Keratinocyte (primary cell): ENCODE results near the gene PXDN. TPM values are rescaled to one million over a fixed set of nuclear protein-coding genes. Genes with fewer than 3 reads are reported as not detected.

ENCODE experiments used
- DNase-seq: peaks from one replicate; pipeline ENCODE4 v3.0.0-alpha.2; 2011; ENCODE audit warnings: low read depth, missing footprints, low spot score
- FAIRE-seq: peaks from 2 replicates; lab custom pipeline; 2011; peaks lifted over from hg19 to GRCh38; lab: Jason Lieb, UNC
- H2AFZ ChIP-seq: 2 replicates; pipeline ENCODE4 v1.6.0; 2012; ENCODE audit warnings: low read length, control low read depth, inconsistent platforms; ENCODE audit not compliant: control insufficient read depth
- H3K27ac ChIP-seq: 2 replicates; pipeline ENCODE4 v1.5.1; 2011; ENCODE audit warnings: low read length; ENCODE audit not compliant: control insufficient read depth, insufficient read depth
- H3K27me3 ChIP-seq: 3 replicates; pipeline ENCODE4 v1.6.0; 2011; ENCODE audit warnings: low read length; ENCODE audit not compliant: control insufficient read depth, insufficient read depth; ENCODE audit errors: extremely low read depth
- H3K36me3 ChIP-seq, 2 experiments: 2 replicates in 1 of 2; 3 replicates in 1 of 2; pipeline ENCODE4 v1.5.1; 2011; ENCODE audit warnings: low read length in 2 of 2, mild to moderate bottlenecking in 1 of 2; ENCODE audit not compliant: control insufficient read depth in 2 of 2, insufficient read depth in 2 of 2; ENCODE audit errors: extremely low read depth in 1 of 2
- H3K4me1 ChIP-seq: 3 replicates; pipeline ENCODE4 v1.5.1; 2011; ENCODE audit warnings: low read length; ENCODE audit not compliant: control insufficient read depth, insufficient read depth; ENCODE audit errors: extremely low read depth
- H3K4me2 ChIP-seq: 3 replicates; pipeline ENCODE4 v1.6.0; 2011; ENCODE audit warnings: low read depth, low read length; ENCODE audit not compliant: control insufficient read depth, insufficient read depth; ENCODE audit errors: extremely low read depth
- H3K4me3 ChIP-seq, 3 experiments: fragments of 200-600 bp in 1 of 3; sonication (generic) in 1 of 3; 2 replicates in 2 of 3; 3 replicates in 1 of 3; pipeline ENCODE4 v1.5.1; 2011 to 2016; ENCODE audit warnings: low read length in 3 of 3, mild to moderate bottlenecking in 3 of 3, control low read depth in 2 of 3, inconsistent platforms in 1 of 3, low read depth in 1 of 3, mixed read lengths in 1 of 3, mixed run types in 1 of 3, moderate library complexity in 1 of 3; ENCODE audit not compliant: control insufficient read depth in 2 of 3, insufficient read depth in 2 of 3; ENCODE audit errors: extremely low read depth in 1 of 3
- H3K79me2 ChIP-seq: 2 replicates; pipeline ENCODE4 v1.6.0; 2012; ENCODE audit warnings: low read length; ENCODE audit not compliant: control insufficient read depth, insufficient read depth
- H3K9ac ChIP-seq: 3 replicates; pipeline ENCODE4 v1.6.0; 2011; ENCODE audit warnings: low read length; ENCODE audit not compliant: control insufficient read depth, insufficient read depth; ENCODE audit errors: extremely low read depth
- H3K9me1 ChIP-seq: 3 replicates; pipeline ENCODE4 v1.6.0; 2011; ENCODE audit warnings: low read length; ENCODE audit not compliant: control insufficient read depth, insufficient read depth; ENCODE audit errors: extremely low read depth
- H3K9me3 ChIP-seq: 2 replicates; pipeline ENCODE4 v1.5.1; 2012; ENCODE audit warnings: low read depth, low read length; ENCODE audit not compliant: control insufficient read depth
- H4K20me1 ChIP-seq: 3 replicates; pipeline ENCODE4 v1.6.0; 2011; ENCODE audit warnings: low read length; ENCODE audit not compliant: control insufficient read depth, insufficient read depth; ENCODE audit errors: extremely low read depth
- EZH2 ChIP-seq: IDR thresholded peaks from one replicate; pipeline ENCODE4 v1.6.1; 2012; ENCODE audit warnings: inconsistent platforms, mild to moderate bottlenecking, low read length, moderate library complexity
- dilution Hi-C: fragments of 300-500 bp; cut with MboI; formaldehyde crosslinking; loops from one replicate; pipeline ENCODE4 v1.7.0; 2020; ENCODE audit warnings: low sequenced_read_pairs; ENCODE audit not compliant: extremely low pct_ligation_motif_present
- polyA plus RNA-seq, 5 experiments: library from polyadenylated mRNA; depleted of rRNA in 3 of 5; stranded (reverse) in 3 of 5; stranded (forward) in 1 of 5; unstranded in 1 of 5; fragments of >200 nt; gene quantifications; 1 replicate in 1 of 5; 2 replicates in 3 of 5; 3 replicates in 1 of 5; pipeline versions ENCODE4 v1.2.1 to v1.2.3, GENCODE V29; 2011 to 2012; ENCODE audit warnings: missing spikeins in 2 of 5, low read depth in 1 of 5, low replicate concordance in 1 of 5
- TF ChIP-seq, protein P1 (sequence below), 3 experiments: IDR thresholded peaks in 1 of 3; conservative IDR thresholded peaks in 1 of 3; optimal IDR thresholded peaks in 1 of 3; 2 replicates in 2 of 3; 3 replicates in 1 of 3; pipeline versions ENCODE3 to v1.5.1; 2011; ENCODE audit warnings: low read length in 3 of 3, mild to moderate bottlenecking in 3 of 3, moderate library complexity in 2 of 3, control low read depth in 1 of 3, inconsistent platforms in 1 of 3; ENCODE audit not compliant: insufficient read depth in 2 of 3; ENCODE audit errors: extremely low read depth in 1 of 3

Gene PXDN
- polyA plus RNA-seq, 1 donor (not counting 4 experiments of a cell fraction or from before 2014, with no cell fraction given) = 36.7 TPM

DNA sequence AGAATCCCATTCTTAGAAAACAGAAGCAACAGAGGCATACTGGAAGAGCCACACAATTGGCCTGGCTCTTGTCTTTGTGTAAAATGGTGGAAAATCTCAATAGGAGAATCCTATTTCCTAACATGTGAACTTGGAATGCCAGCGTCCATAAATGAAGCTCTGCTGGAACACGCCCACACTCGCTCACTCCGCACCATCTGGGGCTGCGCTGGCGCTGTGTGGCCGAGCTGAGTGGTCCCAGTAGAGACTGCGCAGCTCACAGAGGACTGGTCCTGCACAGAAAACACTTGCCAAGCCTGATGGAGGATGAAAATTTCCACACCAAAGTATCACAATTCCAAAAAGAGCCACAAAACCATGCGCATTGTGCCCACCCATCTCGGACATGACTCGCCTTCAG is 56.2 kb downstream of the PXDN start:
- Histone ChIP-seq H3K4me1 (peaks cover 9% of the 10 kb centered on the region), H3K79me2 (no peaks in the 10 kb centered on the region), H3K36me3 (peaks cover 8 to 11% of the 10 kb centered on the region in 2 experiments), H4K20me1 (no peaks in the 10 kb centered on the region), H2AFZ (no peak overlapping the region), H3K27ac (no peak overlapping the region), H3K4me3 (no peak overlapping the region), H3K9me1 (no peaks in the 10 kb centered on the region), H3K4me2 (no peak overlapping the region), H3K27me3 (no peaks in the 10 kb centered on the region), H3K9ac (no peak overlapping the region), H3K9me3 (no peaks in the 10 kb centered on the region)
- FAIRE-seq = no peak
- no peak for DNase-seq
- TF ChIP-seq, protein P1, sequence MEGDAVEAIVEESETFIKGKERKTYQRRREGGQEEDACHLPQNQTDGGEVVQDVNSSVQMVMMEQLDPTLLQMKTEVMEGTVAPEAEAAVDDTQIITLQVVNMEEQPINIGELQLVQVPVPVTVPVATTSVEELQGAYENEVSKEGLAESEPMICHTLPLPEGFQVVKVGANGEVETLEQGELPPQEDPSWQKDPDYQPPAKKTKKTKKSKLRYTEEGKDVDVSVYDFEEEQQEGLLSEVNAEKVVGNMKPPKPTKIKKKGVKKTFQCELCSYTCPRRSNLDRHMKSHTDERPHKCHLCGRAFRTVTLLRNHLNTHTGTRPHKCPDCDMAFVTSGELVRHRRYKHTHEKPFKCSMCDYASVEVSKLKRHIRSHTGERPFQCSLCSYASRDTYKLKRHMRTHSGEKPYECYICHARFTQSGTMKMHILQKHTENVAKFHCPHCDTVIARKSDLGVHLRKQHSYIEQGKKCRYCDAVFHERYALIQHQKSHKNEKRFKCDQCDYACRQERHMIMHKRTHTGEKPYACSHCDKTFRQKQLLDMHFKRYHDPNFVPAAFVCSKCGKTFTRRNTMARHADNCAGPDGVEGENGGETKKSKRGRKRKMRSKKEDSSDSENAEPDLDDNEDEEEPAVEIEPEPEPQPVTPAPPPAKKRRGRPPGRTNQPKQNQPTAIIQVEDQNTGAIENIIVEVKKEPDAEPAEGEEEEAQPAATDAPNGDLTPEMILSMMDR (optimal IDR thresholded peaks at IDR 0.05 in 1 of 3, IDR thresholded peaks at IDR 0.05 in 1 of 3, conservative IDR thresholded peaks at IDR 0.05 in 1 of 3; ENCODE audit: extremely low read depth in 1 of 3, insufficient read depth in 2 of 3, low read length in 3 of 3) = no peak
- TF ChIP-seq EZH2 = no peak
- dilution Hi-C loops = no loop called here

DNA sequence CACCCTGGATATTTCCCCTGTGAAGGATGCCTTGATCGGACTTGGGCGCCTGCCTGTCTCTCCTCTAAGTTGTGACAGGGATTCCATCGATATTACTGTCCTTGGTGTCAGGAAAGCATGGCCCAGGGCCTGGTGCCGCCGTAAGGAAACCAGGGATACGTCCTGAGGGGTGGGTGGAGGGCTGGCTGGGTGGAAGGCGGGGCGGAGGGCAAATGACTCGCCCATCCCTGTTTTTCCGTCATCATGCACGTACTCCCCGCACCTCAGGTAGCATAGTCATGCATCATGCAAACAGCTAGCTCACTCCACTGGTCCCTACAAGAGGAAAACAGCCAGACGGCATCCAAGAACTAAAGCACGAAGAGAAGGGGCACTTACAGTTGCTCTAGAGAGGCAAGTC is 57.1 kb downstream of the PXDN start:
- H2AFZ ChIP-seq = no peak overlapping the region
- no peak overlapping the region for H3K4me2 ChIP-seq
- H3K79me2 ChIP-seq = no peaks in the 10 kb centered on the region
- no peak overlapping the region for H3K27ac ChIP-seq
- no peaks in the 10 kb centered on the region for H3K27me3 ChIP-seq
- dilution Hi-C loops = no loop called here
- TF ChIP-seq, protein P1 (optimal IDR thresholded peaks at IDR 0.05 in 1 of 3, IDR thresholded peaks at IDR 0.05 in 1 of 3, conservative IDR thresholded peaks at IDR 0.05 in 1 of 3; ENCODE audit: extremely low read depth in 1 of 3, insufficient read depth in 2 of 3, low read length in 3 of 3) = no peak
- no peak for TF ChIP-seq EZH2
- H4K20me1 ChIP-seq = no peaks in the 10 kb centered on the region
- peaks cover 9% of the 10 kb centered on the region for H3K4me1 ChIP-seq
- DNase-seq (no peak), FAIRE-seq (no peak)
- no peak overlapping the region for H3K9ac ChIP-seq
- no peak overlapping the region for H3K4me3 ChIP-seq
- H3K9me3 ChIP-seq = no peaks in the 10 kb centered on the region
- H3K36me3 ChIP-seq = peaks cover 7 to 8% of the 10 kb centered on the region in 2 experiments
- H3K9me1 ChIP-seq = no peaks in the 10 kb centered on the region
